Measurements from ENCODE around the gene RPRD1B. TPM values are rescaled to one million over a fixed set of nuclear protein-coding genes. Genes with fewer than 3 reads are reported as not detected.

RPRD1B gene
- polyA plus RNA-seq, 3 donors, result 3.6 to 12.3 (median 4.7) TPM

DNA sequence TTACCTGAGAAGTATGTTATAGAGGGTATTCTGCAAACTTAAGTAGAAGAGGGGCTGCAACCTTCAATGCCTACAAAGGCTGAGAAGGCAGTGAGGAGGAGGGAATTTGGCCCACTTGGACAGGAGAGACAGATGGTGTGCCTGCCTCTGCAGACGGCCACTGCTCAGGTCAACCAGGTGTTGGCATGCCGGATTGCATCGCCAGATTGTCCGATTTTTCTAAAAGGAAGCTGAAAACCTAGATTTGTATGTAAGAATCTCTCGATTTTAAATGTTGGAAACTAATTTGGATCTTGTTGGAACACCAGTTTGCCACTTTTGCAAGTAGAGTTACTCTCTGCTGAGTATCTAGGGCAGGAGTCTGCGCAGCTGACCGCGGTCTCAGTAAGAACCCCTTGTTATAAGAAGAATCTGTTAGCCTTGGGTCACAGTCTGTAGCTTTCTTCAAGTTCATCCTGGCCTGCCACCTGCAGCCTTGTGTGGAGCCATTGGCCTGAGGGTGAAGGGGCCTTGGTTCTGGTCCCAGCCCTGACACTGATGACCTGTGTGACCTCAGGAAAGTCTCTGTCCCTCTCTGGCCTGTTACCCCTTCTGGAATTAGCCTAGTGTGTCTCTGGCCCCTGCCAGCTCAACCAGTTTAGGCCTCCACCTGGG lies 77.1 kb downstream of the RPRD1B start:
- H3K36me3 Mint-ChIP-seq, result peaks cover 0 to 1% of the 10 kb centered on the region in 2 donors
- no peak overlapping the region for H3K9ac ChIP-seq (ENCODE audit: insufficient read depth, low read length, poor library complexity, severe bottlenecking)
- no peak overlapping the region for H3K4me3 ChIP-seq (replicated peaks in 1 of 3; ENCODE audit: low read depth in 2 of 3, low read length in 3 of 3)
- no peaks in the 10 kb centered on the region for H3K36me3 ChIP-seq (replicated peaks in 1 of 2; ENCODE audit: control insufficient read depth in 1 of 2, insufficient read depth in 2 of 2, low read length in 2 of 2)
- H3K27me3 ChIP-seq (ENCODE audit: control insufficient read depth in 2 of 2, insufficient read depth in 2 of 2, low read length in 2 of 2), result no peaks in the 10 kb centered on the region
- peaks cover 8 to 15% of the 10 kb centered on the region in 2 donors for H3K4me1 ChIP-seq (ENCODE audit: control insufficient read depth in 1 of 2, insufficient read depth in 2 of 2, low read length in 2 of 2)
- H3K79me2 ChIP-seq (ENCODE audit: insufficient read depth, low read length), result no peaks in the 10 kb centered on the region
- TF ChIP-seq, protein P1, sequence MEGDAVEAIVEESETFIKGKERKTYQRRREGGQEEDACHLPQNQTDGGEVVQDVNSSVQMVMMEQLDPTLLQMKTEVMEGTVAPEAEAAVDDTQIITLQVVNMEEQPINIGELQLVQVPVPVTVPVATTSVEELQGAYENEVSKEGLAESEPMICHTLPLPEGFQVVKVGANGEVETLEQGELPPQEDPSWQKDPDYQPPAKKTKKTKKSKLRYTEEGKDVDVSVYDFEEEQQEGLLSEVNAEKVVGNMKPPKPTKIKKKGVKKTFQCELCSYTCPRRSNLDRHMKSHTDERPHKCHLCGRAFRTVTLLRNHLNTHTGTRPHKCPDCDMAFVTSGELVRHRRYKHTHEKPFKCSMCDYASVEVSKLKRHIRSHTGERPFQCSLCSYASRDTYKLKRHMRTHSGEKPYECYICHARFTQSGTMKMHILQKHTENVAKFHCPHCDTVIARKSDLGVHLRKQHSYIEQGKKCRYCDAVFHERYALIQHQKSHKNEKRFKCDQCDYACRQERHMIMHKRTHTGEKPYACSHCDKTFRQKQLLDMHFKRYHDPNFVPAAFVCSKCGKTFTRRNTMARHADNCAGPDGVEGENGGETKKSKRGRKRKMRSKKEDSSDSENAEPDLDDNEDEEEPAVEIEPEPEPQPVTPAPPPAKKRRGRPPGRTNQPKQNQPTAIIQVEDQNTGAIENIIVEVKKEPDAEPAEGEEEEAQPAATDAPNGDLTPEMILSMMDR (IDR thresholded peaks at IDR 0.05), result no peak
- H3K27ac ChIP-seq (ENCODE audit: low read depth in 1 of 2, low read length in 2 of 2), result no peak overlapping the region
- no peaks in the 10 kb centered on the region for H4K20me1 ChIP-seq (ENCODE audit: insufficient read depth, low read length)
- H2AFZ ChIP-seq (ENCODE audit: insufficient read depth, low read depth, low read length, poor library complexity, severe bottlenecking), result no peak overlapping the region
- H3K4me1 Mint-ChIP-seq, result peaks cover 39% of the 10 kb centered on the region
- H3K9me3 Mint-ChIP-seq, result no peaks in the 10 kb centered on the region
- no peaks in the 10 kb centered on the region for H3K27me3 Mint-ChIP-seq (ENCODE audit: low read depth in 3 of 3)
- peak overlapping the region in 2 of 7 donors; percentile 23 to 76 for H3K27ac Mint-ChIP-seq
- H3K9me3 ChIP-seq (replicated peaks in 1 of 2; ENCODE audit: control insufficient read depth in 1 of 2, insufficient read depth in 1 of 2, low read length in 2 of 2), result no peaks in the 10 kb centered on the region
- no peak overlapping the region for H3K4me3 Mint-ChIP-seq
- intact Hi-C loops (cut with micrococcal nuclease), result loop anchor here (5.0 kb wide), 3 partner anchors 33 to 112 kb away; partner anchors contain the start of gene TGM2 (in 1 of the 2)
- no peak for DNase-seq
- H3K4me2 ChIP-seq (replicated peaks; ENCODE audit: extremely low read depth, low read length, poor library complexity, severe bottlenecking), result no peak overlapping the region
- 100% methylated on average over 8 of the region's 8 CpGs for WGBS (ENCODE audit: insufficient coverage)

DNA sequence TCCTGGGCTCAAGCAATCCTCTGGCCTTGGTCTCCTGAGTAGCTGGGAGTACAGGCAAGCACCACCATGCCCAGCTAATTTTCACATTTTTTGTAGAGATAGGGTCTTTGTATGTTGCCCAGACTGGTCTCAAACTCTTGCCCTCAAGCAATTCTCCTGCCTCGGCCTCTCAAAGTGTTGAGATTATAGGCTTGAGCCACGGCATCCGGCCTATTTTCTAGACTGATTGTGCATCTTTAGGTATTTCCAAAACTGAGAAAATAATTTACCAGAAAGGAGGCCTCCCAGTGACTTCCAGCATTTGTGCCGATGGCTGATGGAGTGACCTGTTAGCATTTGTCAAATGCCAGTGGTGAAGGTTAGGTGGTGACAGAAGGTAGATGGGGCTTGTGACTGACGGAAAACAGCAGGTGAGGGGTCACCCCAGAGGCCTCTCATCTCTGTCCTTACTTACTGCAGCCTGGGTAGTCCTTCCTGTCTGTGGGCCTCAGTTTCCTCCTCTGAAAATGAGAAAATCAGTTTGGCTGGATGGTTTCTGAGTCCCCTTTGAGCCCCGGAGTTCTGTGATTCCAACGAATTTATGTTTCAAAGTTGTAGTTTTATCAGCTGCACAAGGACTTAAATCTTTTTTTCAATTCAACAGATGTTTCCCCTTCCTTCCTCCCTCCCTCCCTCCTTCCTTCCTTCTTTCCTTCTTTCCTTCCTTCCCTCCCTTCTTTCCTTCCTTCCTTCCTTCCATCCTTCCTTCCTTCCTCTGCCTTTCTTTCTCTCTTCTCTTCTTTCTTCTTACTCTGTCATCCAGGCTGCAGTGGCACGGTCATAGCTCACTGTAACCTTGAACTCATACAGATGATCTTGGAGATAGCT lies 78.1 kb downstream of the RPRD1B start:
- 72% methylated on average over 5 of the region's 8 CpGs for WGBS (ENCODE audit: insufficient coverage)
- Histone ChIP-seq H3K36me3 (replicated peaks in 1 of 2; ENCODE audit: control insufficient read depth in 1 of 2, insufficient read depth in 2 of 2, low read length in 2 of 2) (no peaks in the 10 kb centered on the region), H3K4me2 (replicated peaks; ENCODE audit: extremely low read depth, low read length, poor library complexity, severe bottlenecking) (no peak overlapping the region), H3K4me1 (ENCODE audit: control insufficient read depth in 1 of 2, insufficient read depth in 2 of 2, low read length in 2 of 2) (peaks cover 8 to 15% of the 10 kb centered on the region in 2 donors), H4K20me1 (ENCODE audit: insufficient read depth, low read length) (no peaks in the 10 kb centered on the region), H3K27ac (ENCODE audit: low read depth in 1 of 2, low read length in 2 of 2) (no peak overlapping the region), H3K79me2 (ENCODE audit: insufficient read depth, low read length) (no peaks in the 10 kb centered on the region), H3K9ac (ENCODE audit: insufficient read depth, low read length, poor library complexity, severe bottlenecking) (no peak overlapping the region), H3K9me3 (replicated peaks in 1 of 2; ENCODE audit: control insufficient read depth in 1 of 2, insufficient read depth in 1 of 2, low read length in 2 of 2) (no peaks in the 10 kb centered on the region), H2AFZ (ENCODE audit: insufficient read depth, low read depth, low read length, poor library complexity, severe bottlenecking) (no peak overlapping the region), H3K4me3 (replicated peaks in 1 of 3; ENCODE audit: low read depth in 2 of 3, low read length in 3 of 3) (no peak overlapping the region), H3K27me3 (ENCODE audit: control insufficient read depth in 2 of 2, insufficient read depth in 2 of 2, low read length in 2 of 2) (no peaks in the 10 kb centered on the region)
- H3K4me1 Mint-ChIP-seq, result peaks cover 40% of the 10 kb centered on the region
- no peak overlapping the region for H3K4me3 Mint-ChIP-seq
- no peaks in the 10 kb centered on the region for H3K27me3 Mint-ChIP-seq (ENCODE audit: low read depth in 3 of 3)
- TF ChIP-seq, protein P1 (IDR thresholded peaks at IDR 0.05), result no peak
- H3K9me3 Mint-ChIP-seq, result no peaks in the 10 kb centered on the region
- intact Hi-C loops (cut with micrococcal nuclease), result loop anchor here (5.0 kb wide), 3 partner anchors 34 to 111 kb away; partner anchors contain the start of gene TGM2 (in 1 of the 2)
- no peak for DNase-seq
- H3K27ac Mint-ChIP-seq, result peak overlapping the region in 4 of 7 donors; percentile 29 to 75 (median 51)
- peaks cover 0 to 1% of the 10 kb centered on the region in 2 donors for H3K36me3 Mint-ChIP-seq
